Endothelial cell of umbilical vein (primary cell): ENCODE results near the gene SLC12A7. TPM values are rescaled to one million over a fixed set of nuclear protein-coding genes. Genes with fewer than 3 reads are reported as not detected.

Experiments
- BruUV-seq: library from RNA; stranded (reverse); fragments of 400-500 nt; replicated peaks from 2 replicates; lab custom pipeline; 2021; lab: Mats Ljungman, UMichigan
- CTCF ChIA-PET: fragments of 300-600, 350-600 bp; sonication (Branson Sonifier 250); formaldehyde crosslinking; loops from one replicate; lab custom pipeline; 2021; ENCODE audit warnings: antibody characterized with exemption, inconsistent platforms; lab: Charles Lee
- POLR2A ChIA-PET: fragments of 300-600, 350-600 bp; sonication (Branson Sonifier 250); formaldehyde crosslinking; loops from one replicate; lab custom pipeline; 2021; ENCODE audit warnings: antibody characterized with exemption, inconsistent platforms; lab: Charles Lee
- DNase-seq: peaks from one replicate; pipeline ENCODE4 v3.0.0-alpha.2; 2011; ENCODE audit warnings: low read depth, low spot score
- FAIRE-seq: peaks from 2 replicates; lab custom pipeline; 2011; peaks lifted over from hg19 to GRCh38; lab: Jason Lieb, UNC
- H2AFZ ChIP-seq: 2 replicates; pipeline ENCODE4 v1.6.0; 2012; ENCODE audit warnings: low read depth, low read length, control low read depth, inconsistent platforms
- H3K27ac ChIP-seq: 2 replicates; pipeline ENCODE4 v1.5.1; 2011; ENCODE audit warnings: low read depth, mild to moderate bottlenecking, control low read depth, low read length, moderate library complexity; ENCODE audit not compliant: insufficient read depth
- H3K27me3 ChIP-seq, 2 experiments: 2 replicates each; pipeline versions ENCODE4 v1.6.0 to v1.6.1; 2011; ENCODE audit warnings: low read length in 2 of 2, mixed read lengths in 1 of 2; ENCODE audit not compliant: control insufficient read depth in 2 of 2, insufficient read depth in 2 of 2
- H3K36me3 ChIP-seq, 2 experiments: 2 replicates in 1 of 2; 3 replicates in 1 of 2; pipeline ENCODE4 v1.5.1; 2011; ENCODE audit warnings: low read length in 2 of 2, mild to moderate bottlenecking in 1 of 2, moderate library complexity in 1 of 2; ENCODE audit not compliant: control insufficient read depth in 2 of 2, insufficient read depth in 2 of 2; ENCODE audit errors: extremely low read depth in 1 of 2
- H3K4me1 ChIP-seq: 3 replicates; pipeline ENCODE4 v1.5.1; 2011; ENCODE audit warnings: mild to moderate bottlenecking, low read length; ENCODE audit not compliant: control insufficient read depth, insufficient read depth; ENCODE audit errors: extremely low read depth
- H3K4me2 ChIP-seq: 2 replicates; pipeline ENCODE4 v1.6.1; 2011; ENCODE audit warnings: low read length, control low read depth, mixed read lengths; ENCODE audit not compliant: insufficient read depth
- H3K4me3 ChIP-seq, 3 experiments: fragments of 200-600 bp in 1 of 3; sonication (generic), shearing (Covaris generic) in 1 of 3; replicated peaks in 1 of 3; 2 replicates each; pipeline ENCODE4 v1.5.1; 2011 to 2016; ENCODE audit warnings: control low read depth in 3 of 3, low read length in 3 of 3, mild to moderate bottlenecking in 2 of 3, inconsistent platforms in 1 of 3, low read depth in 1 of 3, moderate library complexity in 1 of 3; ENCODE audit not compliant: insufficient read depth in 1 of 3
- H3K79me2 ChIP-seq: 2 replicates; pipeline ENCODE4 v1.6.0; 2012; ENCODE audit warnings: low read length, inconsistent platforms; ENCODE audit not compliant: control insufficient read depth, insufficient read depth
- H3K9ac ChIP-seq: replicated peaks from 2 replicates; pipeline ENCODE3; 2011; ENCODE audit warnings: low read length, control low read depth; ENCODE audit not compliant: insufficient read depth; ENCODE audit errors: extremely low read depth
- H3K9me1 ChIP-seq: replicated peaks from 3 replicates; pipeline ENCODE4 v1.6.0; 2011; ENCODE audit warnings: mild to moderate bottlenecking, low read length; ENCODE audit not compliant: control insufficient read depth, insufficient read depth; ENCODE audit errors: extremely low read depth
- H3K9me3 ChIP-seq: replicated peaks from 2 replicates; pipeline ENCODE4 v1.5.1; 2012; ENCODE audit warnings: low read length, inconsistent platforms; ENCODE audit not compliant: control insufficient read depth, insufficient read depth
- H4K20me1 ChIP-seq: replicated peaks from 2 replicates; pipeline ENCODE3; 2011; ENCODE audit warnings: mild to moderate bottlenecking, low read length; ENCODE audit not compliant: control insufficient read depth, insufficient read depth; ENCODE audit errors: extremely low read depth
- EZH2 ChIP-seq: IDR thresholded peaks from 2 replicates; pipeline ENCODE4 v1.6.1; 2012; ENCODE audit warnings: borderline replicate concordance, low read depth, mild to moderate bottlenecking, moderate library complexity, low read length, inconsistent platforms; ENCODE audit not compliant: severe bottlenecking
- FOS ChIP-seq: IDR thresholded peaks from 2 replicates; pipeline ENCODE4 v1.6.1; 2011; ENCODE audit warnings: mild to moderate bottlenecking, low read length, moderate library complexity, borderline replicate concordance; ENCODE audit not compliant: insufficient read depth
- GATA2 ChIP-seq: IDR thresholded peaks from 2 replicates; pipeline ENCODE4 v1.7.0; 2011; ENCODE audit warnings: low read depth, mild to moderate bottlenecking, moderate library complexity, mixed read lengths, low read length; ENCODE audit not compliant: insufficient read length, insufficient read depth
- JUN ChIP-seq: IDR thresholded peaks from 2 replicates; pipeline ENCODE4 v1.6.1; 2011; ENCODE audit warnings: borderline replicate concordance, low read depth; ENCODE audit not compliant: insufficient read length, insufficient read depth
- MYC ChIP-seq: IDR thresholded peaks from one replicate; pipeline ENCODE4 v1.6.1; 2011; ENCODE audit warnings: mild to moderate bottlenecking, low read depth, low read length
- POLR2A ChIP-seq: IDR thresholded peaks from 2 replicates; pipeline ENCODE4 v1.6.1; 2012; ENCODE audit warnings: low read depth, mild to moderate bottlenecking, control low read depth, low read length
- POLR2AphosphoS5 ChIP-seq: IDR thresholded peaks from 2 replicates; pipeline ENCODE4 v1.6.1; 2012; ENCODE audit warnings: low read depth, mild to moderate bottlenecking, control low read depth, low read length, moderate library complexity; ENCODE audit not compliant: insufficient read depth
- dilution Hi-C: fragments of 300-500 bp; cut with MboI; formaldehyde crosslinking; loops from one replicate; pipeline ENCODE4 v1.15.0; 2019; ENCODE audit warnings: low sequenced_read_pairs; ENCODE audit not compliant: extremely low pct_ligation_motif_present
- intact Hi-C: fragments of 100-400 bp; cut with micrococcal nuclease; formaldehyde crosslinking; loops from one replicate; pipeline ENCODE4 v1.10.0; 2022
- polyA plus RNA-seq, 4 experiments: library from polyadenylated mRNA; depleted of rRNA in 3 of 4; stranded (reverse) in 3 of 4; unstranded in 1 of 4; fragments of >200 nt; gene quantifications; 2 replicates each; pipeline versions ENCODE4 v1.2.1 to v1.2.3, GENCODE V29; 2011 to 2012; ENCODE audit warnings: missing spikeins in 1 of 4
- total RNA-seq: library from RNA; stranded (reverse); gene quantifications from 2 replicates; pipeline ENCODE4 v1.2.3, GENCODE V29; 2021
- TF ChIP-seq, protein P1 (sequence below), 2 donors: IDR thresholded peaks; 1 replicate in 1 of 2; 2 replicates in 1 of 2; pipeline ENCODE4 v1.5.1; 2011; ENCODE audit warnings: low read length in 2 of 2, mild to moderate bottlenecking in 2 of 2, moderate library complexity in 2 of 2, control low read depth in 1 of 2, inconsistent platforms in 1 of 2, low read depth in 1 of 2; ENCODE audit not compliant: insufficient read depth in 1 of 2; ENCODE audit errors: extremely low read depth in 1 of 2
- TF ChIP-seq, protein P2 (sequence below): IDR thresholded peaks from 2 replicates; pipeline ENCODE4 v1.6.1; 2011; ENCODE audit not compliant: insufficient read depth, insufficient read length

Gene SLC12A7
- total and polyA plus RNA-seq, 2 donors (not counting 3 experiments of a cell fraction or from before 2014, with no cell fraction given) = 16.4 to 38.8 TPM

DNA sequence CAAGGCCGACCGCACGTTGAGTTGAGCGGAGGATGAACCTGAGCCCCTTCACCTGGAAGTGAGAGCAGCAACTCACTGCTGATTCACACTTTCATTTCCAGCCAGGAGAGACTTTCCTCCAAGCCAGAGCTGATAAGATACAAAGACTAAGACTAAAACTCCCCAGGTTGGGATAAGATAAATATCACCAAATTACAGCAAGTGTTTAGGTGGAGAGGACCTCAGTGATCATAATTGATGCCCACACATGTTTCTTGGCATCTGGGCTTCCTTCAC, 109.7 kb downstream of the SLC12A7 start:
- no peaks in the 10 kb centered on the region for H3K9me1 ChIP-seq
- intact Hi-C loops = no loop called here
- no peaks in the 10 kb centered on the region for H4K20me1 ChIP-seq
- TF ChIP-seq POLR2AphosphoS5 = no peak
- TF ChIP-seq POLR2A = no peak
- TF ChIP-seq FOS = no peak
- TF ChIP-seq, protein P1, sequence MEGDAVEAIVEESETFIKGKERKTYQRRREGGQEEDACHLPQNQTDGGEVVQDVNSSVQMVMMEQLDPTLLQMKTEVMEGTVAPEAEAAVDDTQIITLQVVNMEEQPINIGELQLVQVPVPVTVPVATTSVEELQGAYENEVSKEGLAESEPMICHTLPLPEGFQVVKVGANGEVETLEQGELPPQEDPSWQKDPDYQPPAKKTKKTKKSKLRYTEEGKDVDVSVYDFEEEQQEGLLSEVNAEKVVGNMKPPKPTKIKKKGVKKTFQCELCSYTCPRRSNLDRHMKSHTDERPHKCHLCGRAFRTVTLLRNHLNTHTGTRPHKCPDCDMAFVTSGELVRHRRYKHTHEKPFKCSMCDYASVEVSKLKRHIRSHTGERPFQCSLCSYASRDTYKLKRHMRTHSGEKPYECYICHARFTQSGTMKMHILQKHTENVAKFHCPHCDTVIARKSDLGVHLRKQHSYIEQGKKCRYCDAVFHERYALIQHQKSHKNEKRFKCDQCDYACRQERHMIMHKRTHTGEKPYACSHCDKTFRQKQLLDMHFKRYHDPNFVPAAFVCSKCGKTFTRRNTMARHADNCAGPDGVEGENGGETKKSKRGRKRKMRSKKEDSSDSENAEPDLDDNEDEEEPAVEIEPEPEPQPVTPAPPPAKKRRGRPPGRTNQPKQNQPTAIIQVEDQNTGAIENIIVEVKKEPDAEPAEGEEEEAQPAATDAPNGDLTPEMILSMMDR (IDR thresholded peaks at IDR 0.05; ENCODE audit: extremely low read depth in 1 of 2, insufficient read depth in 1 of 2, low read depth in 1 of 2, low read length in 2 of 2) = no peak
- TF ChIP-seq, protein P2, sequence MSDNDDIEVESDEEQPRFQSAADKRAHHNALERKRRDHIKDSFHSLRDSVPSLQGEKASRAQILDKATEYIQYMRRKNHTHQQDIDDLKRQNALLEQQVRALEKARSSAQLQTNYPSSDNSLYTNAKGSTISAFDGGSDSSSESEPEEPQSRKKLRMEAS = no peak
- TF ChIP-seq JUN = no peak
- TF ChIP-seq MYC = no peak
- TF ChIP-seq GATA2 = no peak
- no peak for TF ChIP-seq EZH2
- no peak for FAIRE-seq
- H3K9me3 ChIP-seq = no peaks in the 10 kb centered on the region
- no peak for DNase-seq
- no peaks in the 10 kb centered on the region for H3K36me3 ChIP-seq
- CTCF ChIA-PET = interaction anchor here (1.2 to 1.5 kb wide), 2 partner anchors 11 to 76 kb away, joined by 3 to 4 read pairs; no protein-coding TSS in a partner anchor
- POLR2A ChIA-PET = no interaction called here
- H3K27me3 ChIP-seq = peaks cover 6 to 13% of the 10 kb centered on the region in 2 experiments
- H3K79me2 ChIP-seq = no peaks in the 10 kb centered on the region
- no peak overlapping the region for H3K4me3 ChIP-seq
- BruUV-seq = no TSS peak
- H3K4me2 ChIP-seq = no peak overlapping the region
- no peaks in the 10 kb centered on the region for H3K4me1 ChIP-seq
- no peak overlapping the region for H2AFZ ChIP-seq
- dilution Hi-C loops = no loop called here
- H3K9ac ChIP-seq = no peak overlapping the region
- no peak overlapping the region for H3K27ac ChIP-seq
